K562 (cell line): ENCODE results near the gene FANCD2. TPM values are rescaled to one million over a fixed set of nuclear protein-coding genes. Genes with fewer than 3 reads are reported as not detected.

Experiments used
- ELF1 ChIP-seq: fragments of 200-800 bp; sonication (Bioruptor generic); IDR thresholded peaks from 2 replicates; pipeline ENCODE4 v1.6.1; 2016; ENCODE audit warnings: missing genetic modification characterization, missing compliant biosample characterization
- FOXM1 ChIP-seq, 2 experiments: fragments of 450-650 bp in 1 of 2; sonication (generic) in 1 of 2; formaldehyde crosslinking in 1 of 2; IDR thresholded peaks; 2 replicates each; pipeline versions ENCODE4 v1.6.1 to v1.9.0; 2017 to 2022; ENCODE audit warnings: low read depth in 2 of 2, mild to moderate bottlenecking in 2 of 2, missing genetic modification reagents in 1 of 2, moderate library complexity in 1 of 2
- HLTF ChIP-seq: fragments of 450-650 bp; IDR thresholded peaks from 2 replicates; pipeline ENCODE4 v1.6.1; 2016
- JUN ChIP-seq, 2 experiments: sonication (generic) in 1 of 2; formaldehyde crosslinking in 1 of 2; IDR thresholded peaks; 2 replicates each; pipeline versions ENCODE4 v1.6.1 to v1.8.0; 2012 to 2022; ENCODE audit warnings: borderline replicate concordance in 2 of 2, mild to moderate bottlenecking in 2 of 2, improper control_type of control experiment in 1 of 2, low read depth in 1 of 2, low read length in 1 of 2, missing genetic modification reagents in 1 of 2
- LARP7 ChIP-seq: fragments of 450-650 bp; IDR thresholded peaks from 2 replicates; pipeline ENCODE4 v1.6.1; 2016
- MCM3 ChIP-seq: fragments of 450-650 bp; IDR thresholded peaks from 2 replicates; pipeline ENCODE4 v1.6.1; 2016
- MYC ChIP-seq, 2 experiments: fragments of 250-450 bp in 1 of 2; sonication (Bioruptor Pico) in 1 of 2; IDR thresholded peaks; 2 replicates each; pipeline versions ENCODE4 v1.5.1 to v1.6.1; 2012 to 2021; ENCODE audit warnings: low read depth in 2 of 2, borderline replicate concordance in 1 of 2, improper control_type of control experiment in 1 of 2, low read length in 1 of 2, mild to moderate bottlenecking in 1 of 2, moderate library complexity in 1 of 2
- NRF1 ChIP-seq, 2 experiments: fragments of 450-650 bp; IDR thresholded peaks in 1 of 2; conservative IDR thresholded peaks in 1 of 2; 2 replicates each; pipeline ENCODE4 v1.6.1; 2014; ENCODE audit warnings: mild to moderate bottlenecking in 2 of 2
- PHF8 ChIP-seq: fragments of 200-600 bp; sonication (generic); IDR thresholded peaks from 2 replicates; pipeline ENCODE4 v1.6.1; 2012; ENCODE audit warnings: mixed run types, mild to moderate bottlenecking, inconsistent platforms, low read length, moderate library complexity, borderline replicate concordance
- RB1 ChIP-seq: fragments of 450-650 bp; IDR thresholded peaks from 2 replicates; pipeline ENCODE4 v1.6.1; 2017; ENCODE audit warnings: low read depth, mild to moderate bottlenecking
- SMC3 ChIP-seq: conservative IDR thresholded peaks from 2 replicates; pipeline ENCODE4 v1.6.1; 2011; ENCODE audit warnings: low read depth, low read length, improper control_type of control experiment; ENCODE audit not compliant: insufficient read depth
- SRF ChIP-seq, 2 experiments: fragments of 250-450, 450-650 bp in 1 of 2; sonication (Bioruptor Pico) in 1 of 2; sonication (generic) in 1 of 2; formaldehyde crosslinking; IDR thresholded peaks; 2 replicates each; pipeline versions ENCODE4 v1.5.0 to v1.5.1; 2020 to 2022; ENCODE audit warnings: mild to moderate bottlenecking in 1 of 2, missing genetic modification reagents in 1 of 2
- TARDBP ChIP-seq: fragments of 450-650 bp; IDR thresholded peaks from 2 replicates; pipeline ENCODE4 v1.6.1; 2016
- ZNF197 ChIP-seq: fragments of 200-800 bp; sonication (Bioruptor generic); IDR thresholded peaks from 2 replicates; pipeline ENCODE4 v1.6.1; 2016; ENCODE audit warnings: low read depth, missing genetic modification characterization, missing compliant biosample characterization
- ZNF3 ChIP-seq: fragments of 250-450 bp; sonication (Bioruptor Pico); IDR thresholded peaks from 2 replicates; pipeline ENCODE4 v1.5.0; 2021; ENCODE audit warnings: mild to moderate bottlenecking, moderate library complexity
- ZNF766 ChIP-seq: fragments of 200-800 bp; sonication (Bioruptor generic); conservative IDR thresholded peaks from 2 replicates; pipeline ENCODE4 v1.6.1; 2016; ENCODE audit warnings: missing genetic modification characterization, missing compliant biosample characterization
- polyA plus RNA-seq, 8 experiments: library from polyadenylated mRNA; depleted of rRNA in 4 of 8; stranded (reverse) in 5 of 8; unstranded in 3 of 8; fragments of >200 nt; fragmentation: Nextera tagmentation in 2 of 8; fragmentation: Illumina TruSeq in 1 of 8; extraction: Ambion mirVana in 2 of 8; extraction: Trizol in 1 of 8; gene quantifications; 2 replicates each; pipeline versions ENCODE4 v1.2.1 to v1.2.3, GENCODE V29; 2011 to 2014; ENCODE audit warnings: inconsistent platforms in 1 of 8, missing spikeins in 1 of 8
- total RNA-seq, 7 experiments: library from RNA; depleted of rRNA in 6 of 7; stranded (reverse); fragments of >200 nt in 6 of 7; fragmentation: Illumina TruSeq in 2 of 7; extraction: Trizol in 2 of 7; gene quantifications; 2 replicates each; pipeline versions ENCODE4 v1.2.1 to v1.2.3, GENCODE V29; 2011 to 2021; ENCODE audit warnings: low replicate concordance in 1 of 7
- TF ChIP-seq, protein P1 (sequence below), 2 experiments: fragments of 450-650 bp; conservative IDR thresholded peaks; 2 replicates each; pipeline ENCODE4 v1.6.1; 2017; ENCODE audit warnings: mild to moderate bottlenecking in 2 of 2, moderate library complexity in 2 of 2
- TF ChIP-seq, protein P2 (sequence below): sonication (generic); formaldehyde crosslinking; IDR thresholded peaks from 2 replicates; pipeline ENCODE4 v1.9.0; 2022; ENCODE audit warnings: mild to moderate bottlenecking, missing genetic modification reagents
- TF ChIP-seq, protein P3 (sequence below): sonication (generic); formaldehyde crosslinking; IDR thresholded peaks from 2 replicates; pipeline ENCODE4 v1.8.1; 2023; ENCODE audit warnings: mild to moderate bottlenecking, missing genetic modification reagents
- TF ChIP-seq, protein P4 (sequence below): fragments of 450-650 bp; IDR thresholded peaks from 2 replicates; pipeline ENCODE4 v1.6.1; 2017; ENCODE audit warnings: mild to moderate bottlenecking, moderate library complexity
- TF ChIP-seq, protein P5 (sequence below): fragments of 450-650 bp; formaldehyde crosslinking; conservative IDR thresholded peaks from 2 replicates; pipeline ENCODE4 v1.4.0; 2022; ENCODE audit warnings: mild to moderate bottlenecking, missing genetic modification characterization

The FANCD2 gene
- total and polyA plus RNA-seq, 9 of the 15 experiments (the other 6 are each of a cell fraction or from before 2014, with no cell fraction given), result 59.4 to 137 (median 96.1) TPM

DNA sequence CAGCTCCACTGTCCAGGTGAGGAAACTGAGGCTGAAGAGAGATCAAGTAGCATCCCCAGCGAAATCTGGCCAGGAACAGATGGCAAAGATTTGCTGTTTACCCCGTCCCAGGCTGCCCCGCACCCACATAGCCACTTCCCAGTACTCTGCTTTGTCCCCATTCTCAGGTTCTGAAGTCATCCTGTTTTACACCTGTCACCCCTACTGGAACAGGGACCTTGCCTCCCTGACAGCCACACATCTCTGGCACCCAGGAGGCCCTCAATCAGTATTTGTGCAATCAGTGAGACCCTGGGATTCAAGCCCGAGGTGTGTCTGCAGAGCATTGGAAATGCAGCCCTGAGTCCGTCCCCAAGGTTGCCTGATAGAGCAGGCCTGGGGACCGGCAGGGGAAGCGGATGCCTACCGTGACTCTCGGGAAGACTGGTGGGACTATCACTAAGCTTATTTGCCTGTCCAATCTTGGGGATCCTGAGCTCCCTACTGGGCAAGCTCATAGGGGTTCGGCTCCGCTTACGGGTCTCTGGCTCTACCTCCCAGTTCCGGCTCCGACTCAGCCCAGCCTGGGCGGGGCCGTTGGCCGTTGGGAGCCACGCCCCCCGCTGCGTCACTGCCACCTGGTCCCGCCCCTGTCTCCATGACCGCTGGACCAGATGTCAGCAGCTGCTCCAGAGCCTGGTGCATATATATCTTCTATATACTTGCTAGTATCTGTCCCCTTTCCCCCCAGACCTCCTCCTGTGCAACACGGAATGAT, 17.5 kb upstream of the FANCD2 start (continued):
- TF ChIP-seq ELF1 (tag) (0 out of 2 replicates have a peak, but pooled peaks have one; percentile 38), LARP7 (no peak), MYC (IDR thresholded peaks at IDR 0.05; ENCODE audit: low read depth, low read length) (0 out of 2 replicates have a peak, but pooled peaks have one; percentile 19), MYC (CRISPR knock-in tag; IDR thresholded peaks at IDR 0.05; ENCODE audit: borderline replicate concordance, low read depth) (no peak), ZNF766 (CRISPR knock-in tag) (no peak), NRF1 (conservative IDR thresholded peaks at IDR 0.05 in 1 of 2, IDR thresholded peaks at IDR 0.05 in 1 of 2) (peak; percentile 61 to 66), JUN (IDR thresholded peaks at IDR 0.05; ENCODE audit: borderline replicate concordance, low read depth, low read length) (no peak), JUN (CRISPR knock-in tag; IDR thresholded peaks at IDR 0.05; ENCODE audit: borderline replicate concordance) (0 out of 2 replicates have a peak, but pooled peaks have one; percentile 65), SMC3 (no peak), MCM3 (no peak), ZNF3 (CRISPR knock-in tag) (no peak), PHF8 (peak; percentile 37; the same call in 1 of the 2 replicates), RB1 (peak; percentile 23; the same call in 1 of the 2 replicates), ZNF197 (CRISPR knock-in tag) (no peak), HLTF (no peak), FOXM1 (IDR thresholded peaks at IDR 0.05; ENCODE audit: low read depth) (no peak), FOXM1 (CRISPR knock-in tag; IDR thresholded peaks at IDR 0.05; ENCODE audit: low read depth) (no peak), TARDBP (no peak), SRF (CRISPR knock-in tag; IDR thresholded peaks at IDR 0.05) (peak in 1 of 2 experiments; percentile 60; a peak in 2 of 4 replicates)
- TF ChIP-seq, protein P1, sequence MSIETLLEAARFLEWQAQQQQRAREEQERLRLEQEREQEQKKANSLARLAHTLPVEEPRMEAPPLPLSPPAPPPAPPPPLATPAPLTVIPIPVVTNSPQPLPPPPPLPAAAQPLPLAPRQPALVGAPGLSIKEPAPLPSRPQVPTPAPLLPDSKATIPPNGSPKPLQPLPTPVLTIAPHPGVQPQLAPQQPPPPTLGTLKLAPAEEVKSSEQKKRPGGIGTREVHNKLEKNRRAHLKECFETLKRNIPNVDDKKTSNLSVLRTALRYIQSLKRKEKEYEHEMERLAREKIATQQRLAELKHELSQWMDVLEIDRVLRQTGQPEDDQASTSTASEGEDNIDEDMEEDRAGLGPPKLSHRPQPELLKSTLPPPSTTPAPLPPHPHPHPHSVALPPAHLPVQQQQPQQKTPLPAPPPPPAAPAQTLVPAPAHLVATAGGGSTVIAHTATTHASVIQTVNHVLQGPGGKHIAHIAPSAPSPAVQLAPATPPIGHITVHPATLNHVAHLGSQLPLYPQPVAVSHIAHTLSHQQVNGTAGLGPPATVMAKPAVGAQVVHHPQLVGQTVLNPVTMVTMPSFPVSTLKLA (conservative IDR thresholded peaks at IDR 0.05), result no peak
- TF ChIP-seq, protein P2, sequence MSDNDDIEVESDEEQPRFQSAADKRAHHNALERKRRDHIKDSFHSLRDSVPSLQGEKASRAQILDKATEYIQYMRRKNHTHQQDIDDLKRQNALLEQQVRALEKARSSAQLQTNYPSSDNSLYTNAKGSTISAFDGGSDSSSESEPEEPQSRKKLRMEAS (CRISPR knock-in tag), result peak; percentile 46; the same call in 1 of the 2 replicates
- TF ChIP-seq, protein P3, sequence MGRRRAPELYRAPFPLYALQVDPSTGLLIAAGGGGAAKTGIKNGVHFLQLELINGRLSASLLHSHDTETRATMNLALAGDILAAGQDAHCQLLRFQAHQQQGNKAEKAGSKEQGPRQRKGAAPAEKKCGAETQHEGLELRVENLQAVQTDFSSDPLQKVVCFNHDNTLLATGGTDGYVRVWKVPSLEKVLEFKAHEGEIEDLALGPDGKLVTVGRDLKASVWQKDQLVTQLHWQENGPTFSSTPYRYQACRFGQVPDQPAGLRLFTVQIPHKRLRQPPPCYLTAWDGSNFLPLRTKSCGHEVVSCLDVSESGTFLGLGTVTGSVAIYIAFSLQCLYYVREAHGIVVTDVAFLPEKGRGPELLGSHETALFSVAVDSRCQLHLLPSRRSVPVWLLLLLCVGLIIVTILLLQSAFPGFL, result no peak
- TF ChIP-seq, protein P4, sequence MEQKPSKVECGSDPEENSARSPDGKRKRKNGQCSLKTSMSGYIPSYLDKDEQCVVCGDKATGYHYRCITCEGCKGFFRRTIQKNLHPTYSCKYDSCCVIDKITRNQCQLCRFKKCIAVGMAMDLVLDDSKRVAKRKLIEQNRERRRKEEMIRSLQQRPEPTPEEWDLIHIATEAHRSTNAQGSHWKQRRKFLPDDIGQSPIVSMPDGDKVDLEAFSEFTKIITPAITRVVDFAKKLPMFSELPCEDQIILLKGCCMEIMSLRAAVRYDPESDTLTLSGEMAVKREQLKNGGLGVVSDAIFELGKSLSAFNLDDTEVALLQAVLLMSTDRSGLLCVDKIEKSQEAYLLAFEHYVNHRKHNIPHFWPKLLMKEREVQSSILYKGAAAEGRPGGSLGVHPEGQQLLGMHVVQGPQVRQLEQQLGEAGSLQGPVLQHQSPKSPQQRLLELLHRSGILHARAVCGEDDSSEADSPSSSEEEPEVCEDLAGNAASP, result no peak
- TF ChIP-seq, protein P5, sequence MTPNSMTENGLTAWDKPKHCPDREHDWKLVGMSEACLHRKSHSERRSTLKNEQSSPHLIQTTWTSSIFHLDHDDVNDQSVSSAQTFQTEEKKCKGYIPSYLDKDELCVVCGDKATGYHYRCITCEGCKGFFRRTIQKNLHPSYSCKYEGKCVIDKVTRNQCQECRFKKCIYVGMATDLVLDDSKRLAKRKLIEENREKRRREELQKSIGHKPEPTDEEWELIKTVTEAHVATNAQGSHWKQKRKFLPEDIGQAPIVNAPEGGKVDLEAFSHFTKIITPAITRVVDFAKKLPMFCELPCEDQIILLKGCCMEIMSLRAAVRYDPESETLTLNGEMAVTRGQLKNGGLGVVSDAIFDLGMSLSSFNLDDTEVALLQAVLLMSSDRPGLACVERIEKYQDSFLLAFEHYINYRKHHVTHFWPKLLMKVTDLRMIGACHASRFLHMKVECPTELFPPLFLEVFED (CRISPR knock-in tag), result 0 out of 2 replicates have a peak, but pooled peaks have one; percentile 72
